VCaP (cell line): ENCODE data around the gene PIGL.
"Not testable (repeated sequence)": the region's sequence is repeated elsewhere in the genome, so short reads cannot be mapped to it uniquely, and the experiment has no call there.

ENCODE experiments used
- H3K27ac ChIP-seq: fragments of 450-650 bp; 2 replicates; pipeline ENCODE4 v1.5.1; 2017
- CTCF ChIP-seq: fragments of 450-650 bp; conservative IDR thresholded peaks from 2 replicates; pipeline ENCODE4 v1.5.1; 2017; ENCODE audit warnings: mild to moderate bottlenecking, moderate library complexity

The PIGL gene

GRCh38 chr17:16191604-16192003 lies 25.4 kb upstream of the PIGL start:
- no peak for TF ChIP-seq CTCF
- no peak overlapping the region for H3K27ac ChIP-seq

- not testable (repeated sequence) for H3K27ac ChIP-seq
Observed at GRCh38 chr17:16194307-16194835, 22.6 kb upstream of the PIGL start.

- no peak for TF ChIP-seq CTCF
- no peak overlapping the region for H3K27ac ChIP-seq
Observed at GRCh38 chr17:16197276-16197675, 19.7 kb upstream of the PIGL start.

- no peak for TF ChIP-seq CTCF
- peak overlapping the region; percentile 9; the same call in 1 of the 2 replicates for H3K27ac ChIP-seq
Observed at GRCh38 chr17:16199093-16199492, 17.9 kb upstream of the PIGL start.

- H3K27ac ChIP-seq = peak overlapping the region; percentile 36; the same call in 1 of the 2 replicates
Observed at GRCh38 chr17:16201693-16202131, 15.3 kb upstream of the PIGL start.

- H3K27ac ChIP-seq = peak overlapping the region; percentile 36
Observed at GRCh38 chr17:16202554-16203500, 14.2 kb upstream of the PIGL start.

GRCh38 chr17:16204763-16205162 lies 12.2 kb upstream of the PIGL start:
- H3K27ac ChIP-seq = peak overlapping the region; percentile 31

- no peak for TF ChIP-seq CTCF
- H3K27ac ChIP-seq = peak overlapping the region; percentile 98
Observed at GRCh38 chr17:16211590-16211989, 5.4 kb upstream of the PIGL start.

GRCh38 chr17:16212793-16213192 lies 4.2 kb upstream of the PIGL start:
- peak overlapping the region; percentile 98 for H3K27ac ChIP-seq
- no peak for TF ChIP-seq CTCF
